Osteocyte (in vitro differentiated cells): ENCODE data around the gene TATDN2. TPM values are rescaled to one million over a fixed set of nuclear protein-coding genes. Genes with fewer than 3 reads are reported as not detected.

Experiments used
- DNase-seq: peaks from one replicate; pipeline ENCODE4 v3.0.0; 2021; ENCODE audit warnings: mixed read lengths; ENCODE audit not compliant: unreplicated experiment; ENCODE audit errors: extremely low spot score
- H3K27ac Mint-ChIP-seq: one replicate; pipeline ENCODE4 v1.8.0; 2021; ENCODE audit warnings: mild to moderate bottlenecking, mixed read lengths; ENCODE audit not compliant: unreplicated experiment
- H3K27me3 Mint-ChIP-seq: one replicate; pipeline ENCODE4 v1.8.0; 2021; ENCODE audit warnings: mixed read lengths; ENCODE audit not compliant: unreplicated experiment
- H3K36me3 Mint-ChIP-seq: one replicate; pipeline ENCODE4 v1.8.0; 2021; ENCODE audit warnings: mixed read lengths; ENCODE audit not compliant: unreplicated experiment
- H3K4me1 Mint-ChIP-seq: one replicate; pipeline ENCODE4 v1.8.0; 2021; ENCODE audit warnings: mixed read lengths; ENCODE audit not compliant: unreplicated experiment
- H3K4me3 Mint-ChIP-seq: one replicate; pipeline ENCODE4 v1.8.0; 2021; ENCODE audit warnings: mild to moderate bottlenecking, moderate library complexity, mixed read lengths; ENCODE audit not compliant: unreplicated experiment
- H3K9me3 Mint-ChIP-seq: one replicate; pipeline ENCODE4 v1.8.0; 2021; ENCODE audit warnings: mixed read lengths; ENCODE audit not compliant: unreplicated experiment
- CTCF ChIP-seq: fragments of 200-600 bp; sonication (generic); IDR thresholded peaks from 2 replicates; pipeline ENCODE4 v1.5.0; 2021; ENCODE audit warnings: antibody characterized with exemption, mild to moderate bottlenecking, moderate library complexity
- total RNA-seq: library from RNA; stranded (reverse); gene quantifications from 2 replicates; pipeline ENCODE4 v1.2.1, GENCODE V29; 2021

TATDN2 gene
- total RNA-seq, 1 donor from 2014 or later: 33.8 TPM

GRCh38 chr3:10285272-10286132 is 37.2 kb downstream of the TATDN2 start:
- Mint-ChIP-seq H3K9me3 (no peaks in the 10 kb centered on the region), H3K36me3 (peaks cover 11% of the 10 kb centered on the region), H3K27ac (no peak overlapping the region), H3K4me3 (no peak overlapping the region), H3K27me3 (no peaks in the 10 kb centered on the region), H3K4me1 (peaks cover 19% of the 10 kb centered on the region)
- no peak for DNase-seq
- no peak for TF ChIP-seq CTCF

GRCh38 chr3:10286133-10286524 is 37.9 kb downstream of the TATDN2 start:
- peaks cover 7% of the 10 kb centered on the region for H3K36me3 Mint-ChIP-seq
- DNase-seq: no peak
- H3K4me1 Mint-ChIP-seq: peaks cover 19% of the 10 kb centered on the region
- peak overlapping the region; percentile 34 for H3K27ac Mint-ChIP-seq
- H3K9me3 Mint-ChIP-seq: no peaks in the 10 kb centered on the region
- H3K27me3 Mint-ChIP-seq: no peaks in the 10 kb centered on the region
- TF ChIP-seq CTCF: no peak
- H3K4me3 Mint-ChIP-seq: no peak overlapping the region

- no peak for TF ChIP-seq CTCF
- H3K27ac Mint-ChIP-seq: peak overlapping the region; percentile 46
- no peak overlapping the region for H3K4me3 Mint-ChIP-seq
- no peaks in the 10 kb centered on the region for H3K27me3 Mint-ChIP-seq
- H3K4me1 Mint-ChIP-seq: peaks cover 19% of the 10 kb centered on the region
- H3K36me3 Mint-ChIP-seq: peaks cover 7% of the 10 kb centered on the region
- H3K9me3 Mint-ChIP-seq: no peaks in the 10 kb centered on the region
- DNase-seq: no peak
Measured at GRCh38 chr3:10286596-10287295, 38.5 kb downstream of the TATDN2 start.

- no peak for TF ChIP-seq CTCF
- H3K36me3 Mint-ChIP-seq: peaks cover 10% of the 10 kb centered on the region
- no peak overlapping the region for H3K27ac Mint-ChIP-seq
- H3K4me3 Mint-ChIP-seq: no peak overlapping the region
- H3K4me1 Mint-ChIP-seq: peaks cover 17% of the 10 kb centered on the region
- H3K9me3 Mint-ChIP-seq: no peaks in the 10 kb centered on the region
- H3K27me3 Mint-ChIP-seq: no peaks in the 10 kb centered on the region
- no peak for DNase-seq
Measured at GRCh38 chr3:10287936-10288574, 39.8 kb downstream of the TATDN2 start.

- H3K27me3 Mint-ChIP-seq: no peaks in the 10 kb centered on the region
- no peak overlapping the region for H3K4me3 Mint-ChIP-seq
- TF ChIP-seq CTCF: no peak
- peaks cover 17% of the 10 kb centered on the region for H3K4me1 Mint-ChIP-seq
- no peak for DNase-seq
- H3K36me3 Mint-ChIP-seq: peaks cover 10% of the 10 kb centered on the region
- H3K9me3 Mint-ChIP-seq: no peaks in the 10 kb centered on the region
- no peak overlapping the region for H3K27ac Mint-ChIP-seq
Measured at GRCh38 chr3:10288575-10288960, 40.3 kb downstream of the TATDN2 start.
